Prostate gland (tissue), 2 donors: ENCODE data around the gene LCE3B.
"Not testable (repeated sequence)": the region's sequence is repeated elsewhere in the genome, so short reads cannot be mapped to it uniquely, and the experiment has no call there.

Source experiments
- POLR2A ChIP-seq: fragments of 450-650 bp; IDR thresholded peaks from one replicate; pipeline ENCODE4 v1.6.1; 2016; ENCODE audit warnings: antibody characterized with exemption, mild to moderate bottlenecking
- POLR2AphosphoS5 ChIP-seq: sonication (generic); formaldehyde crosslinking; IDR thresholded peaks from one replicate; pipeline ENCODE4 v1.6.1; 2017; ENCODE audit warnings: antibody characterized with exemption
- TF ChIP-seq, protein P1 (sequence below), 4 experiments: fragments of 200-600 bp in 2 of 4; fragments of 450-650 bp in 2 of 4; sonication (generic) in 2 of 4; IDR thresholded peaks; 1 replicate in 3 of 4; 2 replicates in 1 of 4; pipeline ENCODE4 v1.5.1; 2016 to 2019; ENCODE audit warnings: antibody characterized with exemption in 4 of 4, mild to moderate bottlenecking in 2 of 4, moderate library complexity in 2 of 4

DNA sequence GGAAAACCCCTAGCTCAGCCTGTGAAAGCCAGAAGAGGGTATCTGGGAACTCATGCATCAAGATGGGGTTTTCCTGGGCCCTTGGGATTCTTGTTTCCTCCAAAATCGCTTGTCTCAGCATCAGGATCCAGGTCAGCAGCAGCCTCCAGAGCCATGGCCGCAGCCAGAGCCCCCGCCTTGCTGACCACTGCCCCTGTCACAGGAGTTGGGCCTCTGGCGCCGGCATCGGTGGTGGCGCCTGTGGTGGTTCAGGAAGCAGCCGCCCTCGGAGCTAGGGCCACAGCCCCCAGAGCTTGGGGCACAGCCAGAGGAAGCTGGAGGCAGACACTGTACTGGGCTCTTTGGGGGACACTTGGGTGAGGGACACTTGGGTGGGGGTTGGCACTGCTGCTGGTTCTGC, 34.1 kb upstream of the LCE3B start:
- TF ChIP-seq, protein P1, sequence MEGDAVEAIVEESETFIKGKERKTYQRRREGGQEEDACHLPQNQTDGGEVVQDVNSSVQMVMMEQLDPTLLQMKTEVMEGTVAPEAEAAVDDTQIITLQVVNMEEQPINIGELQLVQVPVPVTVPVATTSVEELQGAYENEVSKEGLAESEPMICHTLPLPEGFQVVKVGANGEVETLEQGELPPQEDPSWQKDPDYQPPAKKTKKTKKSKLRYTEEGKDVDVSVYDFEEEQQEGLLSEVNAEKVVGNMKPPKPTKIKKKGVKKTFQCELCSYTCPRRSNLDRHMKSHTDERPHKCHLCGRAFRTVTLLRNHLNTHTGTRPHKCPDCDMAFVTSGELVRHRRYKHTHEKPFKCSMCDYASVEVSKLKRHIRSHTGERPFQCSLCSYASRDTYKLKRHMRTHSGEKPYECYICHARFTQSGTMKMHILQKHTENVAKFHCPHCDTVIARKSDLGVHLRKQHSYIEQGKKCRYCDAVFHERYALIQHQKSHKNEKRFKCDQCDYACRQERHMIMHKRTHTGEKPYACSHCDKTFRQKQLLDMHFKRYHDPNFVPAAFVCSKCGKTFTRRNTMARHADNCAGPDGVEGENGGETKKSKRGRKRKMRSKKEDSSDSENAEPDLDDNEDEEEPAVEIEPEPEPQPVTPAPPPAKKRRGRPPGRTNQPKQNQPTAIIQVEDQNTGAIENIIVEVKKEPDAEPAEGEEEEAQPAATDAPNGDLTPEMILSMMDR (IDR thresholded peaks at IDR 0.05), result not testable (repeated sequence)
- TF ChIP-seq POLR2A, POLR2AphosphoS5: not testable (repeated sequence)
